ENCODE data around the gene PHACTR3.

Gene PHACTR3

GRCh38 chr20:59597240-59597639, 7.1 kb upstream of the PHACTR3 start:
- Mint-ChIP-seq H3K4me1 (ENCODE audit: low read depth) (peaks cover 1% of the 10 kb centered on the region), H3K36me3 (ENCODE audit: low read depth) (no peaks in the 10 kb centered on the region), H3K4me3 (no peak overlapping the region), H3K9me3 (no peaks in the 10 kb centered on the region), H3K27ac (no peak overlapping the region), H3K27me3 (ENCODE audit: low read depth) (peaks cover 44% of the 10 kb centered on the region)

- peaks cover 53% of the 10 kb centered on the region for H3K27me3 Mint-ChIP-seq (ENCODE audit: low read depth)
- no peak overlapping the region for H3K27ac Mint-ChIP-seq
- H3K4me3 Mint-ChIP-seq: no peak overlapping the region
- H3K9me3 Mint-ChIP-seq: no peaks in the 10 kb centered on the region
- peaks cover 1% of the 10 kb centered on the region for H3K4me1 Mint-ChIP-seq (ENCODE audit: low read depth)
- no peaks in the 10 kb centered on the region for H3K36me3 Mint-ChIP-seq (ENCODE audit: low read depth)
These were observed 5.6 kb upstream of the PHACTR3 start for GRCh38 chr20:59598625-59599310.

GRCh38 chr20:59599941-59600340, 4.4 kb upstream of the PHACTR3 start:
- peaks cover 50% of the 10 kb centered on the region for H3K27me3 Mint-ChIP-seq (ENCODE audit: low read depth)
- no peak overlapping the region for H3K27ac Mint-ChIP-seq
- H3K4me1 Mint-ChIP-seq (ENCODE audit: low read depth): peaks cover 1% of the 10 kb centered on the region
- H3K4me3 Mint-ChIP-seq: no peak overlapping the region
- H3K9me3 Mint-ChIP-seq: no peaks in the 10 kb centered on the region
- H3K36me3 Mint-ChIP-seq (ENCODE audit: low read depth): no peaks in the 10 kb centered on the region

- H3K9me3 Mint-ChIP-seq: no peaks in the 10 kb centered on the region
- peaks cover 1% of the 10 kb centered on the region for H3K4me1 Mint-ChIP-seq (ENCODE audit: low read depth)
These were observed 3.9 kb upstream of the PHACTR3 start for GRCh38 chr20:59600472-59600871.

GRCh38 chr20:59602546-59603080, 1.7 kb upstream of the PHACTR3 start:
- Mint-ChIP-seq H3K9me3 (no peaks in the 10 kb centered on the region), H3K4me3 (no peak overlapping the region), H3K4me1 (ENCODE audit: low read depth) (peaks cover 1% of the 10 kb centered on the region), H3K36me3 (ENCODE audit: low read depth) (no peaks in the 10 kb centered on the region), H3K27ac (no peak overlapping the region), H3K27me3 (ENCODE audit: low read depth) (peaks cover 67% of the 10 kb centered on the region)

More at GRCh38 chr20:59600472-59600871, 3.9 kb upstream of the PHACTR3 start:
- Mint-ChIP-seq H3K27ac (no peak overlapping the region), H3K27me3 (ENCODE audit: low read depth) (peaks cover 48% of the 10 kb centered on the region), H3K4me3 (no peak overlapping the region), H3K36me3 (ENCODE audit: low read depth) (no peaks in the 10 kb centered on the region)

- peaks cover 1% of the 10 kb centered on the region for H3K4me1 Mint-ChIP-seq (ENCODE audit: low read depth)
- H3K27ac Mint-ChIP-seq: no peak overlapping the region
- H3K9me3 Mint-ChIP-seq: no peaks in the 10 kb centered on the region
- H3K36me3 Mint-ChIP-seq (ENCODE audit: low read depth): no peaks in the 10 kb centered on the region
- H3K4me3 Mint-ChIP-seq: no peak overlapping the region
- H3K27me3 Mint-ChIP-seq (ENCODE audit: low read depth): peaks cover 73% of the 10 kb centered on the region
These were observed 1.2 kb upstream of the PHACTR3 start for GRCh38 chr20:59603176-59603575.

GRCh38 chr20:59604741-59605600, 631 bp downstream of the PHACTR3 start:
- H3K4me3 Mint-ChIP-seq: no peak overlapping the region
- H3K9me3 Mint-ChIP-seq: no peaks in the 10 kb centered on the region
- H3K27ac Mint-ChIP-seq: no peak overlapping the region
- peaks cover 3% of the 10 kb centered on the region for H3K4me1 Mint-ChIP-seq (ENCODE audit: low read depth)
- H3K27me3 Mint-ChIP-seq (ENCODE audit: low read depth): peaks cover 70% of the 10 kb centered on the region
- H3K36me3 Mint-ChIP-seq (ENCODE audit: low read depth): no peaks in the 10 kb centered on the region

- H3K27ac Mint-ChIP-seq: no peak overlapping the region
- no peaks in the 10 kb centered on the region for H3K9me3 Mint-ChIP-seq
- no peak overlapping the region for H3K4me3 Mint-ChIP-seq
- peaks cover 69% of the 10 kb centered on the region for H3K27me3 Mint-ChIP-seq (ENCODE audit: low read depth)
- H3K36me3 Mint-ChIP-seq (ENCODE audit: low read depth): no peaks in the 10 kb centered on the region
- H3K4me1 Mint-ChIP-seq (ENCODE audit: low read depth): peaks cover 3% of the 10 kb centered on the region
These were observed 1.4 kb downstream of the PHACTR3 start for GRCh38 chr20:59605601-59606364.

GRCh38 chr20:59606566-59606965, 2.2 kb downstream of the PHACTR3 start:
- Mint-ChIP-seq H3K4me3 (no peak overlapping the region), H3K27ac (no peak overlapping the region), H3K27me3 (ENCODE audit: low read depth) (peaks cover 65% of the 10 kb centered on the region), H3K4me1 (ENCODE audit: low read depth) (peaks cover 3% of the 10 kb centered on the region), H3K9me3 (no peaks in the 10 kb centered on the region), H3K36me3 (ENCODE audit: low read depth) (no peaks in the 10 kb centered on the region)

GRCh38 chr20:59608396-59608795, 4.1 kb downstream of the PHACTR3 start:
- no peak overlapping the region for H3K4me3 Mint-ChIP-seq
- H3K27me3 Mint-ChIP-seq (ENCODE audit: low read depth): peaks cover 50% of the 10 kb centered on the region
- no peaks in the 10 kb centered on the region for H3K36me3 Mint-ChIP-seq (ENCODE audit: low read depth)
- H3K27ac Mint-ChIP-seq: no peak overlapping the region
- no peaks in the 10 kb centered on the region for H3K9me3 Mint-ChIP-seq
- H3K4me1 Mint-ChIP-seq (ENCODE audit: low read depth): peaks cover 3% of the 10 kb centered on the region

- peaks cover 46% of the 10 kb centered on the region for H3K27me3 Mint-ChIP-seq (ENCODE audit: low read depth)
- H3K27ac Mint-ChIP-seq: no peak overlapping the region
- H3K4me1 Mint-ChIP-seq (ENCODE audit: low read depth): peaks cover 3% of the 10 kb centered on the region
- no peaks in the 10 kb centered on the region for H3K36me3 Mint-ChIP-seq (ENCODE audit: low read depth)
- no peak overlapping the region for H3K4me3 Mint-ChIP-seq
- H3K9me3 Mint-ChIP-seq: no peaks in the 10 kb centered on the region
These were observed 4.5 kb downstream of the PHACTR3 start for GRCh38 chr20:59608871-59609270.

- no peak overlapping the region for H3K4me3 Mint-ChIP-seq
- peaks cover 30% of the 10 kb centered on the region for H3K27me3 Mint-ChIP-seq (ENCODE audit: low read depth)
- H3K9me3 Mint-ChIP-seq: no peaks in the 10 kb centered on the region
- no peak overlapping the region for H3K27ac Mint-ChIP-seq
- no peaks in the 10 kb centered on the region for H3K36me3 Mint-ChIP-seq (ENCODE audit: low read depth)
- H3K4me1 Mint-ChIP-seq (ENCODE audit: low read depth): peaks cover 3% of the 10 kb centered on the region
These were observed 6.9 kb downstream of the PHACTR3 start for GRCh38 chr20:59611286-59611685.

- H3K27me3 Mint-ChIP-seq (ENCODE audit: low read depth): peaks cover 6% of the 10 kb centered on the region
- H3K4me1 Mint-ChIP-seq (ENCODE audit: low read depth): peaks cover 3% of the 10 kb centered on the region
- H3K36me3 Mint-ChIP-seq (ENCODE audit: low read depth): no peaks in the 10 kb centered on the region
- no peak overlapping the region for H3K4me3 Mint-ChIP-seq
- no peak overlapping the region for H3K27ac Mint-ChIP-seq
- H3K9me3 Mint-ChIP-seq: no peaks in the 10 kb centered on the region
These were observed 9.5 kb downstream of the PHACTR3 start for GRCh38 chr20:59613861-59614260.

- Mint-ChIP-seq H3K36me3 (ENCODE audit: low read depth) (no peaks in the 10 kb centered on the region), H3K27ac (no peak overlapping the region), H3K27me3 (ENCODE audit: low read depth) (peaks cover 3% of the 10 kb centered on the region), H3K4me3 (no peak overlapping the region), H3K9me3 (no peaks in the 10 kb centered on the region), H3K4me1 (ENCODE audit: low read depth) (no peaks in the 10 kb centered on the region)
These were observed 10.4 kb downstream of the PHACTR3 start for GRCh38 chr20:59614714-59615113.

All from T-helper 1 cell treated with Interleukin-12 subunit alpha and Interleukin-12 subunit beta and Interleukin-4 antibody, amounts not matched to agents 30 μg/mL and 1 μg/mL, for 36 hours (primary cell).